ENCODE data around the gene SBSN.

GRCh38 chr19:35484252-35485036 lies 43.7 kb downstream of the SBSN start:
- TF ChIP-seq CTCF (IDR thresholded peaks at IDR 0.05) (no peak), POLR2AphosphoS5 (IDR thresholded peaks at IDR 0.05) (no peak)

Measured in gastroesophageal sphincter (tissue), 3 donors.